ENCODE measurements around the gene C2orf74. TPM values are rescaled to one million over a fixed set of nuclear protein-coding genes. Genes with fewer than 3 reads are reported as not detected.

Gene C2orf74
- total RNA-seq, 1 experiment from 2014 or later = 8.1 TPM

DNA sequence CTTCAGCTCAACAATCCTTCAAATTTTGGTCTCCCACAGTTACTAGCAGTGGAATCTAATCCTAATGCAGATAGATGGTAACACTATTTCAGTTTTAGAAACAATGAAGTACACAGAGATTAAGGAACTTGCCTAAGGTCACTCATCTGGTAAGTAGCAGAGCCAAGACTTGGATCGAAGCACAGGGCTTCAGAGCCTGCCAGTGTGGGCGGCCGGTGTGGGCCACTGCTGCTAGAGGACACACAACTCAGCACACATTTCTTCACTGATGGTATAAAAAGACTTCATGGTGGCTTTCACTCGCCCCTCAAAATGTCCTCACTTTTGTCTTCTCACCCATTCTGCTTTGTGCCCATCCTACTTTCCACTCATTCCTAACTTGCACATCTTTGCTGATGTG lies 11.1 kb downstream of the C2orf74 start (continued):
- TF ChIP-seq ARID4B (CRISPR knock-in tag; IDR thresholded peaks at IDR 0.05; ENCODE audit: borderline replicate concordance) = no peak
- TF ChIP-seq CREM (CRISPR knock-in tag; IDR thresholded peaks at IDR 0.05) = no peak

GRCh38 chr2:61175036-61175435 lies 13.0 kb downstream of the C2orf74 start:
- Mint-ChIP-seq H3K4me3 (no peak overlapping the region), H3K4me1 (peaks cover 24% of the 10 kb centered on the region), H3K27ac (no peak overlapping the region), H3K9me3 (no peaks in the 10 kb centered on the region), H3K36me3 (peaks cover 6% of the 10 kb centered on the region; the same call in 1 of the 2 replicates), H3K27me3 (ENCODE audit: low read depth) (peaks cover 31% of the 10 kb centered on the region)
- CTCF ChIA-PET = no interaction called here
- TF ChIP-seq SP1 (CRISPR knock-in tag; conservative IDR thresholded peaks at IDR 0.05) = no peak
- no peak for TF ChIP-seq OVOL2 (CRISPR knock-in tag; IDR thresholded peaks at IDR 0.05; ENCODE audit: borderline replicate concordance)
- TF ChIP-seq, protein P1, sequence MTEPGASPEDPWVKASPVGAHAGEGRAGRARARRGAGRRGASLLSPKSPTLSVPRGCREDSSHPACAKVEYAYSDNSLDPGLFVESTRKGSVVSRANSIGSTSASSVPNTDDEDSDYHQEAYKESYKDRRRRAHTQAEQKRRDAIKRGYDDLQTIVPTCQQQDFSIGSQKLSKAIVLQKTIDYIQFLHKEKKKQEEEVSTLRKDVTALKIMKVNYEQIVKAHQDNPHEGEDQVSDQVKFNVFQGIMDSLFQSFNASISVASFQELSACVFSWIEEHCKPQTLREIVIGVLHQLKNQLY (CRISPR knock-in tag; IDR thresholded peaks at IDR 0.05) = no peak
- TF ChIP-seq, protein P2, sequence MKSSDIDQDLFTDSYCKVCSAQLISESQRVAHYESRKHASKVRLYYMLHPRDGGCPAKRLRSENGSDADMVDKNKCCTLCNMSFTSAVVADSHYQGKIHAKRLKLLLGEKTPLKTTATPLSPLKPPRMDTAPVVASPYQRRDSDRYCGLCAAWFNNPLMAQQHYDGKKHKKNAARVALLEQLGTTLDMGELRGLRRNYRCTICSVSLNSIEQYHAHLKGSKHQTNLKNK (CRISPR knock-in tag; IDR thresholded peaks at IDR 0.05) = no peak
- TF ChIP-seq RELA (CRISPR knock-in tag; IDR thresholded peaks at IDR 0.05; ENCODE audit: borderline replicate concordance) = no peak
- no peak for TF ChIP-seq IRF2 (CRISPR knock-in tag; IDR thresholded peaks at IDR 0.05; ENCODE audit: borderline replicate concordance, low read depth)
- no peak for TF ChIP-seq NR3C1 (CRISPR knock-in tag; conservative IDR thresholded peaks at IDR 0.05; ENCODE audit: low read depth)
- no peak for TF ChIP-seq ZNF138 (CRISPR knock-in tag; conservative IDR thresholded peaks at IDR 0.05)
- no peak for TF ChIP-seq MXD4 (CRISPR knock-in tag; IDR thresholded peaks at IDR 0.05; ENCODE audit: borderline replicate concordance)
- no peak for TF ChIP-seq CREM (CRISPR knock-in tag; IDR thresholded peaks at IDR 0.05)
- TF ChIP-seq KAT7 (CRISPR knock-in tag; IDR thresholded peaks at IDR 0.05; ENCODE audit: borderline replicate concordance) = no peak
- TF ChIP-seq, protein P3, sequence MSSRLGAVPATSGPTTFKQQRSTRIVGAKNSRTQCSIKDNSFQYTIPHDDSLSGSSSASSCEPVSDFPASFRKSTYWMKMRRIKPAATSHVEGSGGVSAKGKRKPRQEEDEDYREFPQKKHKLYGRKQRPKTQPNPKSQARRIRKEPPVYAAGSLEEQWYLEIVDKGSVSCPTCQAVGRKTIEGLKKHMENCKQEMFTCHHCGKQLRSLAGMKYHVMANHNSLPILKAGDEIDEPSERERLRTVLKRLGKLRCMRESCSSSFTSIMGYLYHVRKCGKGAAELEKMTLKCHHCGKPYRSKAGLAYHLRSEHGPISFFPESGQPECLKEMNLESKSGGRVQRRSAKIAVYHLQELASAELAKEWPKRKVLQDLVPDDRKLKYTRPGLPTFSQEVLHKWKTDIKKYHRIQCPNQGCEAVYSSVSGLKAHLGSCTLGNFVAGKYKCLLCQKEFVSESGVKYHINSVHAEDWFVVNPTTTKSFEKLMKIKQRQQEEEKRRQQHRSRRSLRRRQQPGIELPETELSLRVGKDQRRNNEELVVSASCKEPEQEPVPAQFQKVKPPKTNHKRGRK (CRISPR knock-in tag; IDR thresholded peaks at IDR 0.05; ENCODE audit: borderline replicate concordance) = no peak
- no peak for TF ChIP-seq RORB (CRISPR knock-in tag; IDR thresholded peaks at IDR 0.05)
- TF ChIP-seq SMAD3 (CRISPR knock-in tag; IDR thresholded peaks at IDR 0.05; ENCODE audit: borderline replicate concordance) = no peak
- no peak for TF ChIP-seq NR2C2 (CRISPR knock-in tag; IDR thresholded peaks at IDR 0.05)
- no peak for TF ChIP-seq PREB (CRISPR knock-in tag; IDR thresholded peaks at IDR 0.05; ENCODE audit: borderline replicate concordance)
- no peak for TF ChIP-seq TEAD4 (CRISPR knock-in tag; IDR thresholded peaks at IDR 0.05)
- TF ChIP-seq ZBTB43 (CRISPR knock-in tag; IDR thresholded peaks at IDR 0.05) = no peak
- TF ChIP-seq, protein P4, sequence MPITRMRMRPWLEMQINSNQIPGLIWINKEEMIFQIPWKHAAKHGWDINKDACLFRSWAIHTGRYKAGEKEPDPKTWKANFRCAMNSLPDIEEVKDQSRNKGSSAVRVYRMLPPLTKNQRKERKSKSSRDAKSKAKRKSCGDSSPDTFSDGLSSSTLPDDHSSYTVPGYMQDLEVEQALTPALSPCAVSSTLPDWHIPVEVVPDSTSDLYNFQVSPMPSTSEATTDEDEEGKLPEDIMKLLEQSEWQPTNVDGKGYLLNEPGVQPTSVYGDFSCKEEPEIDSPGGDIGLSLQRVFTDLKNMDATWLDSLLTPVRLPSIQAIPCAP (CRISPR knock-in tag; IDR thresholded peaks at IDR 0.05) = no peak
- TF ChIP-seq ARID4B (CRISPR knock-in tag; IDR thresholded peaks at IDR 0.05; ENCODE audit: borderline replicate concordance) = no peak
- ATAC-seq (no peak), DNase-seq (ENCODE audit: low spot score) (no peak)
- POLR2A ChIA-PET = no interaction called here

All from WTC11 (cell line).